Motor neuron (in vitro differentiated cells): ENCODE data around the gene PNCK. TPM values are rescaled to one million over a fixed set of nuclear protein-coding genes. Genes with fewer than 3 reads are reported as not detected.

Experiments used
- ATAC-seq, 8 experiments: fragments of 200-7000 bp; cut with Tn5 transposase; replicated peaks in 6 of 8; 2 replicates each; pipeline ENCODE4 v1.8.0; 2021; ENCODE audit warnings: mild to moderate bottlenecking in 8 of 8, moderate library complexity in 8 of 8
- H3K27ac ChIP-seq, 2 donors: fragments of 250-450 bp; sonication (Bioruptor Pico); 2 replicates each; pipeline ENCODE4 v1.9.0; 2021; ENCODE audit warnings: antibody characterized with exemption in 2 of 2, mild to moderate bottlenecking in 2 of 2, moderate library complexity in 1 of 2
- H3K4me1 ChIP-seq, 2 donors: fragments of 250-450 bp; sonication (Bioruptor Pico); replicated peaks in 1 of 2; 2 replicates each; pipeline ENCODE4 v1.6.1; 2021; ENCODE audit warnings: antibody characterized with exemption in 2 of 2, mild to moderate bottlenecking in 2 of 2, moderate library complexity in 1 of 2
- H3K4me3 ChIP-seq, 5 donors: fragments of 250-450 bp; sonication (Bioruptor Pico); 2 replicates each; pipeline ENCODE4 v1.9.0; 2021; ENCODE audit warnings: antibody characterized with exemption in 5 of 5, mild to moderate bottlenecking in 5 of 5, moderate library complexity in 4 of 5
- WGBS, 10 experiments: fragments of 450-650 bp; shearing (Covaris generic); methylation state at CpG; one replicate each; pipeline ENCODE4 v1.0.0; 2022; 5-methylcytosine and 5-hydroxymethylcytosine counted together
- in situ Hi-C, 9 experiments: fragments of 400-800 bp; cut with MboI; loops; one replicate each; pipeline ENCODE4 v1.15.0; 2021; ENCODE audit warnings: low sequenced_read_pairs in 9 of 9, low pct_unique_long_range_greater_than_20kb in 2 of 9; ENCODE audit not compliant: unreplicated experiment in 9 of 9
- total RNA-seq, 8 experiments: library from RNA; unstranded; fragments of 300-600 nt; gene quantifications; 2 replicates each; pipeline versions ENCODE4 v1.2.3 to v1.2.4, GENCODE V29; 2022

The PNCK gene
- total RNA-seq, 8 experiments from 2014 or later = 0.61 to 30.3 (median 10.6) TPM

DNA sequence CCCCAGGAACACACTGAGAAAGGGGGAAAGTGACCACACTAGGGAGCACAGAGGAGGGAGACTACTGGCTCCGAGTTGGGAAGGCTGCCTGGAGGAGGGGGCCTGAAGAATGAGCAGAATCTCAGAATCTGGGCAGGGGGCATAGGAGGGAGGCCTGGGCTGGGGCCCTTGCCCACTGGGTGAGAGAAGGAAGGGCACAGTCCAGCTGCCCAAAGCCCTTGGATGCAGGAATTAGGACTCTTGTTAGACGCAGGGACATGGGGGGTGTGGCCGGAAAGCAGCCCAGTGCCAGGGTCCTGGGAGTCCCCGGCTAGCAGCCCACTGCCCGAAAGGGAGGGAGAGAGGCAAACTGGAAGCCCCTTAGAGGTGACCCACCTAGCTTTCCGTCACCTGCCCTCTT lies 28.5 kb downstream of the PNCK start:
- no peak for ATAC-seq
- in situ Hi-C loops = no loop called here
- Histone ChIP-seq H3K27ac (no peak overlapping the region), H3K4me1 (peaks cover 21 to 31% of the 10 kb centered on the region in 2 donors), H3K4me3 (no peak overlapping the region)
- WGBS, 10 experiments = 25% methylated on average over 1 of the region's 6 CpGs; no CpG with 5 or more reads in 9 of the 10 experiments

DNA sequence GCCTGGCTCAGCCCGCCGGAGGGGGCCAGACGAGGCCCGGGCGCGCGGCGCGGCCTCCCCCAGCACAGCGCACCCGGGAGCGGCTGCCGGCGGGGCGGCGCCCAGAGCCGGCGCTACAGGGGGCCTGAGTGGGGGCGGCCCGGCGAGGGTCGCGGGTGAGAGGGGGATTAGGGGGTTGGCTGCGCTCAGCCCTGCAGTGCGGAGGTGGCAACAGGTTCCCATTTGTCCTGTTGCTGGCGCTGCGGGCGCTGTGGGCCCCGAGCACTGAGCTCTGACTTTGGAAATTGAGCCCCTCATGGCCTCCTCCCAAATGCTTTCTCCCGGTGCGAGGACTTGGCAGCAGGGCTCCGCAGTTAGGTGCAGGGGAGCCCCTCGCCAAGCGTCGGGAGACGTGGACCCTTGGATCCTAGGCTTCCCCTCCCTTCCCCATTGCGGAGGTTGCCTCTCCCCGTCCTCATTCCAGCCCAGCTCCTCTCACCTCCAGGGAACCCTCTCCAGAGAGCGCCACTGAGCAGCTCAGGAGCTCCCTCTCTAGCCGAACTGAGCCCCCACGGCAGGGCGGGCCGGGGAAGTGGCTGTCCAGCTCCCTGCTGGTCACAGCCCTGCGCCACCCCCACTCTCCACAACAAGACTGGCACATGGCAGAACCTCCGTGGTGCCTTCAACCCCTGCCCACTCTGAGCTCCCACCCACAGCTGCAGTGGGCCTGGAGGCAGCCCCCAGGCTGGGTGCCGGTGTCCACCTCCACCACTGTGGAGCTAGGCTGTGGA lies 29.1 kb downstream of the PNCK start:
- in situ Hi-C loops = no loop called here
- Histone ChIP-seq H3K4me1 (peaks cover 22 to 31% of the 10 kb centered on the region in 2 donors), H3K4me3 (peak overlapping the region; percentile 22 to 29 (median 26)), H3K27ac (no peak overlapping the region)
- peak in 6 of 8 experiments; percentile 15 to 48 (median 30) for ATAC-seq
- 38% methylated on average over 10 of the region's 46 CpGs; no CpG with 5 or more reads in 9 of the 10 experiments for WGBS, 10 experiments

DNA sequence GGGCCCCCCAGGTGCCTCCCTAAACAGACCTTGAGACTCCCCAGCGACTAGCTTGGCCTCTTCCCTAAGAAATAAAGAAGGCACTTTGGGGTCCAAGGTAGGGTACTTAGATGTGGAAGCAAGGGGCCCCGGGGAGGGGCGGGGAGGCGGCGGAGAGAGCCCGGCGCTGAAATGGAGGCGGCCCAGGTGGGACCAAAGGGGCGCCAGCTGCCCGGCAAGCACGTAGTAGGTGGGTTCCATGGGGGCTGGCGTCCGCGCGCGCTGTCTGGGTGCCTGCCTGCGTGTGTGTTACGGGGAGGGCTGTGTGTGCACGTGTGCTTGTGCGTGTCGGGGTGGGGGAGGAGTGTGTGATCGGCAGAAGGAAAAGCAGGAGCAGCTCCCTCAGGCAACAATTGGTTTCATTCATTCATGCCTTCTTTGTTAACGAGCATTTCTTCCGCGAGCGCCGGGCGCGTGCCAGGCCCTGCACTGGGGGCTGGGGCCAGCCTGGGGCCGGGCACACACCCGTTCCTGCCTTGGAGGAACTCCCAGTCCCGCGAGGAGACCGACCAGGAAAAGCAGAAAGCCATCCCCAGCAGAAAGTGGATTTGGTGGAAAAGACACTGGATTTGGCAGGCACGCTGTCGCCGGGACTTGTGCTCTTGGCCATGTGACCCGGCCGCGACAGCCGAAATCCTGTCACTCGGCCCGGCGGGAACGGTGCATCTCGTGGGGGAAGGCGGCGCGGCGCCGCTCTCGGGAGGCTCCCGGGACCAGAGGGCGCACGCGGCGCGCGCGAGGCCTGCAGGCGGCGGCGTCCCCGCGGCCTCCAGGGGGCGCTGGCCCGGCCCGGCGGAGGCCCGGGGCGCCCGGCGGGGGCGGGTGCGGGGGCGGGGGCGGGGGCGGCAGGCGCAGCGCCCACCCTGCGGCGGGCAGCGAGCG lies 29.9 kb downstream of the PNCK start:
- Histone ChIP-seq H3K4me1 (peaks cover 31 to 33% of the 10 kb centered on the region in 2 donors), H3K4me3 (peak overlapping the region; percentile 24 to 30 (median 26)), H3K27ac (no peak overlapping the region)
- in situ Hi-C loops = no loop called here
- 0 to 45% methylated on average over 6 to 7 of the region's 84 CpGs; no CpG with 5 or more reads in 8 of the 10 experiments for WGBS, 10 experiments
- peak; percentile 34 to 76 (median 46) for ATAC-seq

DNA sequence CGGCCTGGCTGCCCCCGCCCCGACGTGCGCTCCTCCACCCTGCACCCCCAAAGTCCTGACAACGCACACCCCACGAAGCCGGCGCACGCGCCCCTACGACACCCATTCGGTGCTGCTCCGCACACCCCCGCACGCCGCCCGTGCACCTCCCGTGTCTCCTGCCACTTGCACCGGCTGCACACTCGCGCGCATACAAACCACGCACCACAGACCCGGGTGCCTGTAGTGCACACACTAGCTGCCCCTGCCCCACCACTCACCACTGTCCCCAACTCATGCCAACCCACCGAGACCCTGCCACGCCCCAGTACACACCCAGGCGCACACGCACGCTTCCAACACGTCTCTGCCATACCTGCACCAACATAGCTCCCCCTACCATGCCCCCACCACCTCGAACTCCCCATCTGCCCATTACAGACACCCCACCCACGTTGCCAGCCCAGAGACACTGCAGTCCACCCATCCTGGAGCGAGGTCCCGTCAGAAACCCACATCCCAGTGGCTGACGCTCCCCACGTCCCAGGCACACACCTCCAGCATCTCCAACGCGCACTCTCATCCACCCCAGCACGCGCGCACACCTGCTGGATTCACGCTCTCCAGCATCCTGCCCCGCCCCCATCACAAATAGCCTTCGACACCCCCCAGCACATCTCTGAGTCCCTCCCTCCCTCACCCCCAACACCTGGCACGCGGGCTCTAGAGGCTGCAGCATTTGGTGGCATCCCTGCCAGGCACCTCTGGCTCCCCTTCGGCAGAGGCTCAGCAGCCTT lies 30.8 kb downstream of the PNCK start:
- Histone ChIP-seq H3K27ac (no peak overlapping the region), H3K4me3 (peak overlapping the region; percentile 20 to 27 (median 23)), H3K4me1 (peaks cover 33 to 35% of the 10 kb centered on the region in 2 donors)
- ATAC-seq = no peak
- WGBS, 10 experiments = 33% methylated on average over 3 of the region's 48 CpGs; no CpG with 5 or more reads in 9 of the 10 experiments
- in situ Hi-C loops = no loop called here

DNA sequence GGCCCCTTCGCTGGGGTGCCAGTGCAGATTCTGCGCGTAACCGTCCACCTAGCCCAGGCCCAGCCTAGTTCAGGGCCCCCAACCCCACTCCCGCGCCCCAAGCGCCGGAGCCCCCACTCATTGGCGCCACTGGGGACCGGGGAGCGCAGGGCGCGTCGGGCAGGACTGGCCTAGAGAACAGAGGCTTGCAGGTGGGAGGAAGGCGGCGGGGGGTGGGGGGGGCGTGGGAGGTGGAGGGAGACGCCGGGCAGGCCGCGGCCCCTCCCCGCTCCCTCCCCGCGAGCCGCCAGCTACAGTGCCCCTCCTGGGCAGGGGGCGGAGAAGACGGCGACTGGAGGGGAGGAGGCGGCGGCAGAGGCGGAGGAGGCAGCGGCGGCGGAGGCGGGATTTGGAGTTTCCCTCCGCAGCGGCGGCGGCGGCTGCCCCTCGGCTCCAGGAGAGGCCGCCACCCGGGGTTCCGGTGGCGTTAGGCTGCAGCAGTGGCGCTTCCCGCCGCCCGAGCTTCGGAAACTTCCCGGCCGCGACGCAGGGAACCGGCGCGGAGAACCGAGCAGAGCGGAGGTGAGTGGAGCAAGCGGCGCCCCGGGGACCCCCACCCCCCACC lies 31.5 kb downstream of the PNCK start:
- ATAC-seq = peak in 6 of 8 experiments; percentile 13 to 45 (median 31)
- in situ Hi-C loops = no loop called here
- Histone ChIP-seq H3K27ac (peak overlapping the region in 1 of 2 donors; percentile 44), H3K4me1 (peaks cover 31 to 35% of the 10 kb centered on the region in 2 donors), H3K4me3 (peak overlapping the region; percentile 20 to 27 (median 23))
- 20% methylated on average over 2 of the region's 62 CpGs; no CpG with 5 or more reads in 9 of the 10 experiments for WGBS, 10 experiments

DNA sequence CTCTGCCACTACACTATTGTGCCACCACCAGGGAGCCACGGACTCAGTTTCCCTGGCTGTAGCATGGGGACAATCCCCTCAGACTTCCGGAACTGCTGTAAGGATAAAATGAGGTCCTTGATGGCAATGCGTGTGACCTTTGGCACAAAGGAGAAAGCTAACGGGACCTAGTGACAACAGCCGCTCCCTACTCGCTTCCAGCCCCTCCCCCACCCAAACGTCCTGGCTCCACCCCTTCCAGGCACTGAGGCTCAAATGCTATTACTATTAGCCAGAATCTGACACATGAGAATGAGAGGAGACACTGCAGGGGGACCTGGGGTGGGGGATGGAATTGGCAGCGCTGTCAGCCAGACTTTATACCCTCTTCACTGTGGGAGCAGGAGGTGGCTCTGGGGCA lies 32.0 kb downstream of the PNCK start:
- WGBS, 10 experiments = 20 to 50% methylated on average over 1 to 2 of the region's 8 CpGs; no CpG with 5 or more reads in 8 of the 10 experiments
- Histone ChIP-seq H3K4me1 (peaks cover 28 to 35% of the 10 kb centered on the region in 2 donors), H3K4me3 (peak overlapping the region in 1 of 5 donors; percentile 26), H3K27ac (peak overlapping the region in 1 of 2 donors; percentile 44)
- ATAC-seq = peak in 5 of 8 experiments; percentile 1 to 31 (median 25)
- in situ Hi-C loops = no loop called here

DNA sequence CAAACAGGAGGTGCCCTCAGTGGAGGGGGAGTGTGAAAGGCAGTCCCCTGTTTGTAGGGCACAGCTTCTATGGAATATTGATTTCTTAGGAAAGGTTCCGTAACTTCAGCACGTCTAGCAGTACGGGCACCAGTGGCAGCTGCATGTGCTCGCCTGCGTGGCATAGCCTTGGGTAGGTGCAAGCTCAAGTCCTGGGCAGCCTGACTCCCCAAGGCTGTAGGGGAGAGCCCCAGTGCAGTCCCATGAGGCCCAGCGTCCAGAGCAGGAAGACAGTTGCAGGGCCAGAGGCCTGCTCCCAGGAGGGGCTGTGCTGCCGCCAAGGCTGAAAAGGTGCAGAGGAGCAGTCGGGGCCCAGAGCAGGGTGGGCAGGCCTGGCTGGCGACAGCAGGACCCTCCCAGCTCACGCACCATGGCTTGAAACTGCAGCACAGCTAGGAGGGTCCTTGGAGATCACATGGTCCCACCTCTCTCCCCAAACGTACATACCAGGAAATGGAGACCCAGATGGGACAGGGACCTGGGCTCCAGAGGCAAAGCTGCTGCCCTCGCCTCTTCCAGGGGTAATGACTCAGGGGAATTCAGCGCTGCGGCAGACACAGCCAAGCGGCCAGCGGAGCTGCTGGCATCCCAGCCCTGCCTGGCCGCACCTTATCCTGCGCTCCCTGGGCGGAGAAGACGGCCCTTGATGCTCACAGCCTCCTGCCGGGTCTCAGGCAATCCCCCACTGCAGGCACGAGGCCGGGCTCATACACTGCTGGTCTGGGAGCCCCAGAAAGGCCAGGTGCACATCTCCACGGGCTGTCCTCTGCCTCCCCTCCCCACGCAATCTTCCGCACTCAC lies 32.7 kb downstream of the PNCK start:
- ATAC-seq = peak in 3 of 8 experiments; percentile 3 to 6 (median 6)
- H3K4me3 ChIP-seq = no peak overlapping the region
- H3K27ac ChIP-seq = peak overlapping the region in 1 of 2 donors; percentile 26
- 81 to 100% methylated on average over 1 to 7 of the region's 26 CpGs; no CpG with 5 or more reads in 8 of the 10 experiments for WGBS, 10 experiments
- H3K4me1 ChIP-seq = peaks cover 25 to 35% of the 10 kb centered on the region in 2 donors
- in situ Hi-C loops = no loop called here

DNA sequence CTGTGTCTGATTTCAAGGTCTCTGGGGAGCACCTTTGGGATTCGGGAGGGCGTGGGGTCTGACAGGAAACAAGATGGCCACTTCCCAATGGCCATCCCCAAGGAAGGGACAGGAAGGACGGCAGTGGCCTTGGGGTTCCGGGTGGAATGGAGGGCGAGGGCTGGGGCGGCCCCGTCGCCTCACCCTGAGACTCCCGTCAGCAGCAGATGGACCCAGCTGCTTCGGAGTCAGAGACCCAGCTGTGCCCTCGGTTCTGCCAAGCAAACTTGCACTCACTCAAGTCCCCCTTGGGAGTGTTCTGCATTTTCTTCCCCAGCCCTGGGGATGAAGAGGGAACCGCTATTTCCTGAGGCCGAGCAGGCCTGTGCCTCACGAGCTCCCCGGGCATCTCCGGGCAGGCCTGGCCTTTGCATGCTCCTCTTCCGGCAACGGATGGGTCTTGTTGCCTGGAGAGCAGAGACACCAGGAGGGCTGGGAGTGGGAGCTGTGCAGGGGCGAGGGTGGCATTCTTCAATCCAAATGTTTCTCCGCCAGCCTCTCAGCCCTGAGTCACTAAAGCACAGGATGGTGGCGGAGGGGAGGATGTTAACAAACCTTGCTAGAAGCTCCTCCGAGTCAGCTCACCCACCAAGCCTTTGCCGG lies 33.4 kb downstream of the PNCK start:
- H3K4me1 ChIP-seq = peaks cover 25 to 35% of the 10 kb centered on the region in 2 donors

DNA sequence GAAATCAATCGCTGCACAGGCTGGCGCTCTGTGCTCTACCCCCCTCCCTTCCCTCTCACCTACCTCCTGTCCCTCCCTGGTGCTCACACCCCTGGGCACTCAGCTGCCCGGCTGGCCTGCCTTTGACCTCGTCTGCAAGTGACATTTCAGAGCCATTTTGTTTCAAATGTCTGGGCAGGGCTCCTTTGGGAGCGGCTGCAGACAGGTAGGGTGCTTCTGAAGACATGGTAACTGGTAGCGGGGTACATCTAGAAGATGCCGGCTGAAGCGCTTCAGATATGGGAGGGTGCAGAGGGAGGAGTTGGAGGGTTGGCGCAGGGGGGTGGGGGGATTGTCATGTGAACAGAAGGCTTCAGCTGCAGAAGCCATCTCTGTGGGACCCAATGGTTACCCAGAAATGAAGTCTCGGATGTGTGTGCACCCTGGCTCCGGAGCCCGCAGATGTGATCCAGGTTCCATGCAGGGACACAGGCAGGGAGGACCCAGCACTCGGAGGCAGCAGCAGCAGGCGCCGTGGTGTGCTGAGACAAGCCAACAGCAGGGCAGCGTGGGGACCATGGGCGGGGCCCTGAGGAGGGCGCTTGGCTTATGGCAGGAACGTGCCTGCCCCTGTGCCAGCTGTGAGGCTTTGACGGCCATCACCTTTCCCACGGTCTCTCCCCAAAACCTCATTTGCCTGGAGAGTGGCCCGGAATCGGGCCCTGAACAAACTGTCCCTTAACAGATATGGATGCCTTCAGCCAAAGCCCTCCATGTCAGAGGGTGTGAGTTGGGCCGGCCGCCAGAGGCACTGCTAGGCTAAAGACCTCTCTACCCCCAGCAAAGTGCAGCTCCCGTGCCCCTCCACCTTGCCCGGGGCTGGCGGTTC lies 34.2 kb downstream of the PNCK start:
- Histone ChIP-seq H3K4me3 (no peak overlapping the region), H3K27ac (peak overlapping the region in 1 of 2 donors; percentile 37), H3K4me1 (peaks cover 27 to 35% of the 10 kb centered on the region in 2 donors)
- WGBS, 10 experiments = 0 to 60% methylated on average over 1 to 2 of the region's 28 CpGs; no CpG with 5 or more reads in 8 of the 10 experiments
- ATAC-seq = no peak
- in situ Hi-C loops = no loop called here

More for the DNA sequence above, 33.4 kb downstream of the PNCK start:
- Histone ChIP-seq H3K4me3 (no peak overlapping the region), H3K27ac (no peak overlapping the region)
- in situ Hi-C loops = no loop called here
- 45 to 100% methylated on average over 2 to 3 of the region's 23 CpGs; no CpG with 5 or more reads in 8 of the 10 experiments for WGBS, 10 experiments
- ATAC-seq = no peak

DNA sequence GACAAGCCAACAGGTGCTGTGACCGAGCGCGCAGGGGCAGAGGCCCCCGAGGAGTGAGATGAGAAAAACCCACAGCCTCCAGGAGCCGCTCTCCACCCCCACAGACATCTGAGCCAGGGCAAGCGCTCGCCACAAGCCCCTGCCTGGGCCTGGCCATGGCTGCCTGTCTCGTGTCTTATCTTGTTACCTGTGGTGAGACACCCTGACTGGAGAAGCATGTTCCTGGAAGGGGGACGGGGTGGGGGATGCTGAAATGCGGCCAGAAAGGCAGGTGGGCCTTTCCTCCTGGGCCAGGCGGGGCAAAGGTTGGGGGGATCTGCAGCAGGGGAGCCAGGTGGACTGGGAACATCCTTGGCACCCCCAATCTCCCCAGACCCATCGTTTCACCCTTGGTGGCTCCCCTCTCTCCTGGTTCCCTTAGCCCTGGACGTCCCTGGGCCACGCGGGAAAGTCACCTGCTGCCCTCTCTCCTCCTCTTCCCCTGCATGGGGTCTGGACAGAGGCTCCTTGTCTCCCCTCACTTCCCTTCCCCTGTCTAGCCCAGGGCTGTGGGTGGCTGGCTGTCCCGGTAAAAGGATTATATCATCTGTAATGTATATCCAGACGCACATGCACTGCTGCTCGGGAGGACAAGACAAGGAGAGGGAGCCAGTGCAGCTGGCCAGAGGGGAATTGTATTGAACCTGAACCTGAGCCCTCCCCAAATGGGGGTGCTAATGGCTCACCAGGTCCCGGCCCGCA lies 35.0 kb downstream of the PNCK start:
- in situ Hi-C loops = no loop called here
- Histone ChIP-seq H3K4me1 (peaks cover 27 to 35% of the 10 kb centered on the region in 2 donors), H3K27ac (peak overlapping the region; percentile 6 to 37), H3K4me3 (no peak overlapping the region)
- 0 to 73% methylated on average over 2 to 4 of the region's 20 CpGs; no CpG with 5 or more reads in 8 of the 10 experiments for WGBS, 10 experiments
- ATAC-seq = peak in 5 of 8 experiments; percentile 18 to 63 (median 39)
